ENCODE data around the gene RMDN3.

The RMDN3 gene

GRCh38 chr15:40771242-40771641, 16.2 kb upstream of the RMDN3 start:
- no peak for DNase-seq

DNA sequence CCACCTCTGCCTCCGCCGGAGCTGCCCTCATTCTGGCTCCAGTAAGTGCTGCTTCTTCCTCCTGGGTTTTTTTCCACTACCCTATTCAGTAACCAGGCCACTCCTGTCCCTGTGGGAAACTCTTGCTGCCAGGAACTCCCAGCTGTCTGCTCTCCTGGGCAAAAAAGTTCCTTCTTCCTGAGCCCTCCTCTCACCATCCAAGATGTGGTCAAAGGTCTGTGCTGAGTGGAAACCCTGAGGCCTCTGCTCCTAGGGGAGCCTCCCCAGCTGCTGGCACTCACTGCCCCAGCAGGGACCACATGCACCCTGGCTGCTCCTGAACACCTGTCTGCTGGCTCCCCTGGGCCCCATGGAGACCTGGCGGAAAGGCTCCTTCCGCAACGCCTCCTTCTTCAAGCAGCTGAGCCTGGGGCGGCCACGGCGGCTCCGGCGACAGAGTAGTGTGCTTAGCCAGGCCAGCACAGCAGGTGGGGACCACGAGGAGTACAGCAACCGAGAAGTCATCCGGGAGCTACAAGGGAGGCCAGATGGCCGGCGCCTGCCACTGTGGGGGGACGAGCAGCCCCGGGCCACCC, 15.2 kb upstream of the RMDN3 start:
- no peak for DNase-seq

- no peak for DNase-seq
Observed at GRCh38 chr15:40769274-40770146, 14.5 kb upstream of the RMDN3 start, which contains the start of gene C15orf62. Gene C15orf62 (plus strand): TSS chr15:40769980. CDS start chr15:40770496, 516 bp downstream.

DNA sequence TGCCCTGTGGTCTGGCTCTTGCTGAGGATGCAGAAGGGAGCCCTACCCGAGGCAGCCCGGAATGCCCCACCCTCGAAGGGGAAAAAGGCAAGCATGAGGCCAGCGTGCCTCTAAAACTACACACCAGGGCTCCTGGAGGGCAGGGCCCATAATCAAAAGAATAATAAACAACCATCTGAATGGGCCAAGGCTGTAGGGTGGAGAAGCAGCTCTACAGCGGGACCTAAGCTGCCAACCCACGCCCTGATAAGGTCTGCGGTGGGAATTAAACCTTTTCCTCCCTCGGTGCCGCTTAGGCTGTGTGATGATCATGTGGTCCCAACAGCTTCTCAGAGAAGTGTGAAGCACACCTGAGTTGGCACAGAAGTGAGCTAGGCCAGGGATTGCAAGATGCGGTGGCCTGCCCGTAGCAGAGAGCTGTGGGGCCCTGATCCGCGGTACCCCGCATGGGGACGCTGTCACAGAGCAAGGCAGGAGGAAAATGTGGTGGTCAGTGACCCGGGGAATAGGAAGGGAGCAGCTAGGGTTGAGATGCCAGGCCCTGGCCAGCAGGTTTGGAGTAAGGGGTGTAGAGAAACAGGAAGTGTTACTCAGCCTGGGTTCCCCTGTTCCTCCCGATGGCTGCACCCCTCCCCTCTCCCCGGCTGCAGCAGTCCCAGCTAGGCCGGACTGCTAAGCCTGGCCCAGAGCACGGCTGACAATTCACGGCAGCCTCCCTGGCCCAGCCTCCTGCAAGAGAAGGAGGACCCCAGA, 13.6 kb upstream of the RMDN3 start:
- DNase-seq = no peak

DNA sequence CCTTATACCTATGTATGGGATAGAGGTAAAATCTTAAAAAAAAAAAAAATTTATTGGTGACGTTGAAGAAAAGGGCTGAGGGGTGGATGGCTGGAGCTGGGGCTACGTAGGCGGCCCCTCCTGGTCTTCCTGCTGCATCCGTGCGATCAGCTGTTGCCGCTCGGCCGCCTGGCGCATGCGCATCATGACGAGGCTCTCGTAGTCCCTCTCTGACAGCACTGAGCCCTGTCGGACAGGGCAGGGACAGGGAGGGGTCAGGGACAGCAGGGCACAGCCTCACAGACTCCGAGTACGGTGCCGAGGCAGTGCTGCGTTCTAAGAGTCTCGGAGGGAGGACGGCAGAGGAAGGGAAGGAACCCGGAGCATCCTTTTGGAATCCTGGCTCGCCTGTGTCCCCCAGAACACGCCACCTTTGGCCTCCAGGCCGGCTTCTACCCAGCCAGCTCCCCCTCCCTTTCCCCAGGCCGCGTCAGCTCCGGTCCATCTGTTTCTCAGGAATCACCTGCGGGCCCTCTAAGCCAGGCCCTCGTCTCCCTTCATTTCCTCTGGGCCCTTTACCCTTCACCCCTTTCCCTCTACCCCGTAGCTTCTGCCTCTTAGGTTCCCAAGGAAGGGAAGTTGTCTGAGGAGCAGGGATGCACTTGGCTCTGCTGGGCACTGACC, 12.9 kb upstream of the RMDN3 start:
- DNase-seq = no peak

GRCh38 chr15:40766906-40767837, 12.1 kb upstream of the RMDN3 start:
- no peak for DNase-seq

GRCh38 chr15:40766194-40766815, 11.3 kb upstream of the RMDN3 start:
- no peak for DNase-seq

DNA sequence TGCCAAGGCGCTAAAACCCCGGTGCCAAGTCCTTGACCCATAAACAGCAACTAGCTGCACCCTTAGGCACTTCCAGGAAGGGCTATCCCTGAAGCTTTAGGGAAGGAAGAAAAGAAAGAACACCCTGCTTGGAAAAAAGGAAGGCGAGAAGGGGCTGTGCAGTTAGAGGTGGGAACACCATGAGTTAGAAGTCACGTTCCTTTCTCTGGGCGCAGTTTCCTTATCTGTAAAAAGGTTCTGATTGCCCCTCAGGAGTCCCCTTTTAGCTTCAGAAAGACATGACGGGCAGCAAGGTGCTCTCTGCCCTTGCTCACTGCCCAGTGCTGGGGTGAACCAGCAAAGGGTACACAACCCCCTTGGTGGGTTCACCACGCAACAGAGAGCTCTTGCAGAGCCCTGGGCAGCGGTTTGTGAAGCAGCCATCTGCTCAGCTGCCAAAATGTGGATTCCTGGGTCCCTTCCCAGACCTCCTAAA, 9.6 kb upstream of the RMDN3 start:
- DNase-seq = no peak

GRCh38 chr15:40763801-40764628, 9.0 kb upstream of the RMDN3 start, which contains the start of gene GCHFR:
Gene GCHFR (plus strand): TSS chr15:40764068. CDS start chr15:40764181, 113 bp downstream.
- peak; percentile 66 for DNase-seq

- peak; percentile 22 for DNase-seq
Observed at GRCh38 chr15:40762919-40763800, 8.1 kb upstream of the RMDN3 start.

DNA sequence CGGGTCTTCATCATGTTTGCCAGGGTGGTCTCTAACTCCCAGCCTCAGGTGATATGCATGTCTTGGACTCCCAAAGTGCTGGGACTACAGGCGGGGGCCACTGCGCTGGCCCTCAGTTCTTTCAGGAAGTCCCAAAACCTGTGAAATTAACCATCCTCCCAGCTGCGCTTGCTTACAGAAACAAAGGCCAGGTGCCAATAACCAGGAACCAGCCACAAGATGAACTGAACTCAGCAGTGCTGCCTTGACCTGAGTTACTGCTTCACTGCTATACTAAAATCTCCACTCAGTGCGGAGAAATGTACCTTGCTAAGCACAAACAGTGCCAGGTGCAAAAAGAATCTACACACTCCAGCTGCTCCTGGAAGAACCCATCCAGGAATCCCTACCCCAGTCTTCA, 4.9 kb upstream of the RMDN3 start:
- no peak for DNase-seq

DNA sequence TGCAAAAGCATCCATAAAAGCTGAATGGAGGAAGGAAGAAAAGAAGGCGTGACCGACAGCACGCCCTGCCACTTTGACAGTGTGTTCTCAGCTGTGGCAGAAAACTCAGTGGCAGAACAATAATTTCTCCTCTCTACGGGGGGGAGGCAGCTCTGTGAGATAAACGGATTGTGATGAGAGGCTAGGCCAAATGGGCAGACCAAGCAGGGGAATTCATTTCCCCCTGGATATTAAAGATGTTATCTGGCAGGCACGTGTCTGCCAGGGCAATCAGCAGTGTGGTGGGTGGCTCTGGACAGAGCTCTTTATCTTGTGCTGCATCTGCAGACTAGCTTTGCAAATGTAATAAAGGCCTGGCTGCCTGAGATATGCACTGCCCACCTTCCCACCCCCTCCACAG, 1.9 kb upstream of the RMDN3 start:
- DNase-seq = no peak

GRCh38 chr15:40755812-40756208, 756 bp upstream of the RMDN3 start:
- no peak for DNase-seq

- DNase-seq = peak; percentile 9
Observed at GRCh38 chr15:40754574-40754882, 526 bp downstream of the RMDN3 start.

DNA sequence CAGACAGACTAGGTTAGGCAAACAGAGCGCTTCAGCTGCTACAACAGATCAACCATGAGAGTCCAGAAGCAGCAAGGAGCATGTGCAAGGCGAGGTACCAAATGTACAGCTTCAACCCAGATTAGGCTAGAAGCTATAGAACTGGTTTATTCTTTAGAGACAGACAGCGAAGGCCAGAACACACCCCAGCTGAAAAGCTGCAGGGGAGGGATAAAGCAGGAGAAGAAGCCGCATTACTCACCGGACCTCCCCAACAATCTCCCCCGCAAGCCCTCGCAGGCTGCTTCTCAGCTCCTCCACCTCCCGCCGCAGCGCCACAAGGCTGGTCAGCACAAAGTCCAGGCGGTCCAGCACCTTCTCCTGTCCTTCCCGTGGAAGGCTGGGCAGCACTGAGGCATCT, 3.3 kb downstream of the RMDN3 start:
- no peak for DNase-seq

DNA sequence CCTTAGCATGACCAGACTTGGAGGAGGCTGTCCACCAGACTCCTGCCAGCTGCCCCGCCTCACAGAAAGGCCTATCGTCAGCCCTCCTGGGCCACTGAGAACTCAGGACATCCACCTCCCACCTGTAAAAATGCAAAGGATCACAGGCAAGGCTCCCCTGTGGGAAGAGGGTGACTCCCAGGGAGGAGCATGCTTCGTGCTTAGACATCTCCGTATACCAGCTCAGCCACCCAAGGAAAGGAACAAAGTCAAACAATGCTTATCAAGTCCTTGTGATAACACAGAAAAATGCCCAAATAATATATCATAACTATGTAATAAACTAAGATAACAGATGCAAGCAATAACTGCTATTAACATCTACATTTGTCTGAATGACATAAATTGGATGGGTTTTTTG, 4.2 kb downstream of the RMDN3 start:
- no peak for DNase-seq

DNA sequence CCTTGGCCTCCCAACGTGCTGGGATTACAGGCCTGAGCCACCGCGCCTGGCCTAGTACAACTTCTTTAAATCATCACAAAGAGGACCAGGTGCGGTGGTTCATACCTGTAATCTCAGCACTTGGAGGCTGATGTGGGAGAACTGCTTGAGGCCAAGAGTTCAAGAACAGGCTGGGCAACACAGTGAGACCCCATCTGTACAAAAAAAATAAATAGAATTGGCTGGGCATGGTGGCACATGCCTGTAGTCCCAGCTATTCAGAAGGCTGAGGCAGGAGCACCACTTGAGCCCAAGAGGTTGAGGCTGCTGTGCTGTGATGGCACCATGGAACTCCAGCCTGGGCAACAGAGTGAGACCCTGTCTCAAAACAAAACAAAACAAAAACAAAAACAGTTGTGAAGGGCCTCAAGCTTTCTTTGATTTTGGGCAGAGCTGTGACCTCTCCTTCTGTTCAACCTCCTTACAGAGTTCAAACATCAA, 5.9 kb downstream of the RMDN3 start:
- DNase-seq = no peak

- DNase-seq = no peak
Observed at GRCh38 chr15:40747685-40748631, 7.1 kb downstream of the RMDN3 start.

Measured in central memory CD4-positive, alpha-beta T cell (primary cell).